CD4-positive, alpha-beta T cell (primary cell): ENCODE data around the gene WDR64. TPM values are rescaled to one million over a fixed set of nuclear protein-coding genes. Genes with fewer than 3 reads are reported as not detected.

ENCODE experiments used
- ATAC-seq: fragments of 200-7000 bp; cut with Tn5 transposase; one replicate; pipeline ENCODE4 v1.10.0; 2022; ENCODE audit warnings: mild to moderate bottlenecking; ENCODE audit not compliant: poor library complexity
- CTCF ChIA-PET: fragments of 350-600 bp; sonication (Branson Sonifier 250); formaldehyde crosslinking; loops from one replicate; lab custom pipeline; 2021; ENCODE audit warnings: antibody characterized with exemption, inconsistent platforms; lab: Charles Lee
- POLR2A ChIA-PET: fragments of 350-600 bp; sonication (Branson Sonifier 250); formaldehyde crosslinking; loops from one replicate; lab custom pipeline; 2021; ENCODE audit warnings: antibody characterized with exemption, inconsistent platforms; lab: Charles Lee
- DNase-seq, 14 experiments: peaks; one replicate each; pipeline ENCODE4 v3.0.0-alpha.2; 2013 to 2020; ENCODE audit warnings: mixed read lengths in 2 of 14
- H3K27ac ChIP-seq, 2 donors: one replicate each; pipeline versions ENCODE4 v1.5.1 to v1.7.0; 2013; ENCODE audit warnings: low read length in 2 of 2, low read depth in 1 of 2, mild to moderate bottlenecking in 1 of 2
- H3K27me3 ChIP-seq, 2 experiments: 1 replicate in 1 of 2; 2 replicates in 1 of 2; pipeline versions ENCODE4 v1.6.1 to v1.7.0; 2013; ENCODE audit warnings: low read length in 2 of 2, control low read depth in 1 of 2, mild to moderate bottlenecking in 1 of 2, moderate library complexity in 1 of 2; ENCODE audit not compliant: insufficient read depth in 2 of 2, control insufficient read depth in 1 of 2
- H3K36me3 ChIP-seq: one replicate; pipeline ENCODE4 v1.6.1; 2013; ENCODE audit warnings: low read length, control low read depth; ENCODE audit not compliant: insufficient read depth
- H3K4me1 ChIP-seq: one replicate; pipeline ENCODE4 v1.6.1; 2013; ENCODE audit warnings: low read length, control low read depth; ENCODE audit not compliant: insufficient read depth
- H3K4me3 ChIP-seq: one replicate; pipeline ENCODE4 v1.5.1; 2013; ENCODE audit warnings: mild to moderate bottlenecking, low read length, moderate library complexity
- H3K9me3 ChIP-seq, 2 experiments: 1 replicate in 1 of 2; 2 replicates in 1 of 2; pipeline versions ENCODE4 v1.6.1 to v1.7.0; 2013; ENCODE audit warnings: low read length in 2 of 2, mild to moderate bottlenecking in 2 of 2, control low read depth in 1 of 2, moderate library complexity in 1 of 2; ENCODE audit not compliant: control insufficient read depth in 1 of 2, insufficient read depth in 1 of 2
- H3K27ac Mint-ChIP-seq: one replicate; pipeline ENCODE4 v1.8.0; 2020; ENCODE audit warnings: mixed read lengths
- H3K27me3 Mint-ChIP-seq: one replicate; pipeline ENCODE4 v1.8.0; 2021; ENCODE audit warnings: mixed read lengths
- H3K36me3 Mint-ChIP-seq: one replicate; pipeline ENCODE4 v1.8.0; 2021; ENCODE audit warnings: low read depth, mixed read lengths
- H3K4me1 Mint-ChIP-seq: one replicate; pipeline ENCODE4 v1.8.0; 2021; ENCODE audit warnings: low read depth, mixed read lengths
- H3K4me3 Mint-ChIP-seq: one replicate; pipeline ENCODE4 v1.8.0; 2020; ENCODE audit warnings: mild to moderate bottlenecking, mixed read lengths
- H3K9me3 Mint-ChIP-seq: one replicate; pipeline ENCODE4 v1.8.0; 2020; ENCODE audit warnings: mixed read lengths
- intact Hi-C, 2 experiments: fragments of 100-400 bp; cut with DNase I in 1 of 2; cut with micrococcal nuclease in 1 of 2; formaldehyde crosslinking; loops; one replicate each; pipeline versions ENCODE4 v1.15.1 to v1.9.0; 2023 to 2025; cut with DNase I, micrococcal nuclease
- total RNA-seq, 174 experiments: library from RNA in 2 of 174; stranded (reverse) in 2 of 174; gene quantifications; one replicate each; pipeline ENCODE4 v1.2.3 and lab custom pipeline; 2021 to 2026
- TF ChIP-seq, protein P1 (sequence below): fragments of 200-600 bp; IDR thresholded peaks from one replicate; pipeline ENCODE4 v1.8.0; 2022; ENCODE audit warnings: antibody characterized with exemption, mild to moderate bottlenecking

Gene WDR64
- total RNA-seq, 2 experiments from 2014 or later: 0.67 TPM; not detected in 1

DNA sequence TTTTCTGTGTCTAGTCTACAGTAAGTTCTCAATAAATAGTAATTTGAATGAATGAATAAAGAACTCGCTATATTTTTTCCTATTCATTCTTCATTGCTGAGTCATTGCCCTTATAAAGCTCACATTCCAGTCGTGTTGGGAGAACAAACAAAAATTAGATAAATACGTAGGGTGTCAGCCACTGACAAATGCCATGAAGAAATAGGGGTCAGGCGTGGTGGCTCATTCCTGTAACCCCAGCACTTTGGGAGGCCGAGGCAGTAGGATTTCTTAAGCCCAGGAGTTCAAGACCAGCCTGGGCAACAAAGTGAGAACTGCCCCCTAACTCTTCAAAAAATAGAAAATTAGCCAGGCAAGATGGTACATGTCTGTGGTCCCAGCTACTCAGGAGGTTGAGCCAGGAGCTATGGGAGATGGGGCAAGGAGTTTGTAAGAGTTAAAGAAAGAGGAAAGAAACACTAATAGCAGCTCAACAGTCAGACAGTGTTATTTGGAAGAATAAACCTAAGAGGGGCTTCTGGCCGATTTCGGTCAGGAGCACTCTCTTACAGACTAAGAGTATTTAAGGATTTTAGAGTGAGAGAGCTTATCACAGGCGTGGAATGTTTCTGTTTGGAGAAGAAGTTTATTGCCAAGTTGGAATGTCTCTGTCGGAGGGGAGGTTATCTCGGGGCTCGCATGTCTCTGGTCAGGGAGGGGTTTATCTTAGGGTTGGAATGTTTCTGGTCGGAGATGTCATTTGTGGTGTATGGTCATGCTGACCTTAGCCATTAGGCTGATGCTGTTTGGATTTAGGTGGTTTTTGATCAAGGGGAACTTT is 10.1 kb upstream of the WDR64 start:
- ATAC-seq: no peak
- intact Hi-C loops: loop anchor here (1.0 to 5.0 kb wide), 4 partner anchors 33 to 207 kb away; partner anchors contain the start of gene FH (in 1 of the 2)
- peak overlapping the region; percentile 82 for H3K27ac Mint-ChIP-seq
- H3K36me3 Mint-ChIP-seq: no peaks in the 10 kb centered on the region
- H3K27me3 ChIP-seq: no peaks in the 10 kb centered on the region
- peaks cover 31% of the 10 kb centered on the region for H3K4me1 Mint-ChIP-seq
- H3K27me3 Mint-ChIP-seq: no peaks in the 10 kb centered on the region
- H3K9me3 ChIP-seq: no peaks in the 10 kb centered on the region
- no peak overlapping the region for H3K27ac ChIP-seq
- POLR2A ChIA-PET: interaction anchor here (1.3 kb wide), 1 partner anchor 14 kb away, joined by 5 read pairs; no protein-coding TSS in a partner anchor
- TF ChIP-seq, protein P1, sequence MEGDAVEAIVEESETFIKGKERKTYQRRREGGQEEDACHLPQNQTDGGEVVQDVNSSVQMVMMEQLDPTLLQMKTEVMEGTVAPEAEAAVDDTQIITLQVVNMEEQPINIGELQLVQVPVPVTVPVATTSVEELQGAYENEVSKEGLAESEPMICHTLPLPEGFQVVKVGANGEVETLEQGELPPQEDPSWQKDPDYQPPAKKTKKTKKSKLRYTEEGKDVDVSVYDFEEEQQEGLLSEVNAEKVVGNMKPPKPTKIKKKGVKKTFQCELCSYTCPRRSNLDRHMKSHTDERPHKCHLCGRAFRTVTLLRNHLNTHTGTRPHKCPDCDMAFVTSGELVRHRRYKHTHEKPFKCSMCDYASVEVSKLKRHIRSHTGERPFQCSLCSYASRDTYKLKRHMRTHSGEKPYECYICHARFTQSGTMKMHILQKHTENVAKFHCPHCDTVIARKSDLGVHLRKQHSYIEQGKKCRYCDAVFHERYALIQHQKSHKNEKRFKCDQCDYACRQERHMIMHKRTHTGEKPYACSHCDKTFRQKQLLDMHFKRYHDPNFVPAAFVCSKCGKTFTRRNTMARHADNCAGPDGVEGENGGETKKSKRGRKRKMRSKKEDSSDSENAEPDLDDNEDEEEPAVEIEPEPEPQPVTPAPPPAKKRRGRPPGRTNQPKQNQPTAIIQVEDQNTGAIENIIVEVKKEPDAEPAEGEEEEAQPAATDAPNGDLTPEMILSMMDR: no peak
- peaks cover 5% of the 10 kb centered on the region for H3K9me3 Mint-ChIP-seq
- peak overlapping the region; percentile 88 for H3K4me3 Mint-ChIP-seq
- no peak overlapping the region for H3K4me3 ChIP-seq
- H3K4me1 ChIP-seq: peaks cover 17% of the 10 kb centered on the region
- no peaks in the 10 kb centered on the region for H3K36me3 ChIP-seq
- CTCF ChIA-PET: no interaction called here
- DNase-seq: no peak

DNA sequence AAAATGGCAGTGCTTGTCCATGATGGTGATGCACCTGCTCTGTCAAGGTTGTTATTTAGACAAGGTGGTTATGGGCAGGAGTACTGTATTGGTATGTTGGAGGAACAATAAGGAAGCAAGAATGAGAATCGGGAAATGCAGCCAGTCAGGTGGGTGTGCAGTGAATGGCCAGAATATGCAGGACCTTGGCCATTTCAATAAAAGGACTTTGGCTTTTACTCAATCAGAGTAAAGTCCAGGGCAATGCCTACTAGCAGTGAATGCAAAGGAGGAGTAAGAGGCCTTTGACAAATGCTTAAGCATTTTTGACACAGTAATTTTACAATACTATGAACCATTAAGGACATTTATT is 9.5 kb upstream of the WDR64 start:
- DNase-seq: no peak
- Histone ChIP-seq H3K4me3 (no peak overlapping the region), H3K36me3 (no peaks in the 10 kb centered on the region), H3K27ac (no peak overlapping the region), H3K27me3 (no peaks in the 10 kb centered on the region), H3K9me3 (no peaks in the 10 kb centered on the region), H3K4me1 (peaks cover 17% of the 10 kb centered on the region)
- peaks cover 25% of the 10 kb centered on the region for H3K4me1 Mint-ChIP-seq
- H3K36me3 Mint-ChIP-seq: no peaks in the 10 kb centered on the region
- no peaks in the 10 kb centered on the region for H3K27me3 Mint-ChIP-seq
- CTCF ChIA-PET: no interaction called here
- peak overlapping the region; percentile 49 for H3K4me3 Mint-ChIP-seq
- POLR2A ChIA-PET: no interaction called here
- intact Hi-C loops: loop anchor here (1.0 to 5.0 kb wide), 4 partner anchors 32 to 207 kb away; partner anchors contain the start of gene FH (in 1 of the 2)
- H3K27ac Mint-ChIP-seq: no peak overlapping the region
- H3K9me3 Mint-ChIP-seq: peaks cover 5% of the 10 kb centered on the region
- TF ChIP-seq, protein P1: no peak
- ATAC-seq: no peak

- Mint-ChIP-seq H3K27ac (no peak overlapping the region), H3K27me3 (no peaks in the 10 kb centered on the region), H3K36me3 (no peaks in the 10 kb centered on the region), H3K4me1 (peaks cover 9% of the 10 kb centered on the region), H3K9me3 (peaks cover 5% of the 10 kb centered on the region), H3K4me3 (no peak overlapping the region)
- Histone ChIP-seq H3K36me3 (no peaks in the 10 kb centered on the region), H3K9me3 (no peaks in the 10 kb centered on the region), H3K27me3 (no peaks in the 10 kb centered on the region), H3K4me1 (peaks cover 9% of the 10 kb centered on the region), H3K4me3 (no peak overlapping the region), H3K27ac (no peak overlapping the region)
- ChIA-PET CTCF (no interaction called here), POLR2A (no interaction called here)
- intact Hi-C loops: loop anchor here (5.0 kb wide), 2 partner anchors 33 to 127 kb away; partner anchors contain the start of gene FH (in 1 of the 2)
- TF ChIP-seq, protein P1: no peak
- DNase-seq: no peak
- ATAC-seq: no peak
Observed at GRCh38 chr1:241644259-241644658, 7.8 kb upstream of the WDR64 start.
